Uterus (tissue), 2 donors: ENCODE results near the gene MMP17.

Experiments used
- CTCF ChIP-seq, 4 experiments: fragments of 200-600 bp in 2 of 4; fragments of 450-650 bp in 2 of 4; sonication (generic) in 2 of 4; IDR thresholded peaks; one replicate each; pipeline ENCODE4 v1.5.1; 2016 to 2019; ENCODE audit warnings: antibody characterized with exemption in 4 of 4, mild to moderate bottlenecking in 2 of 4, moderate library complexity in 1 of 4
- POLR2A ChIP-seq, 2 donors: fragments of 450-650 bp; IDR thresholded peaks; one replicate each; pipeline ENCODE4 v1.6.1; 2016; ENCODE audit warnings: antibody characterized with exemption in 2 of 2, mild to moderate bottlenecking in 1 of 2, moderate library complexity in 1 of 2

- TF ChIP-seq CTCF (IDR thresholded peaks at IDR 0.05) (no peak), POLR2A (IDR thresholded peaks at IDR 0.05) (no peak)
Measured at GRCh38 chr12:131785763-131786330, 42.3 kb upstream of the MMP17 start.
